K562 (cell line): ENCODE measurements around the gene CSRNP2. TPM values are rescaled to one million over a fixed set of nuclear protein-coding genes. Genes with fewer than 3 reads are reported as not detected.
A peak's percentile ranks its signal among the peaks of the same experiment; 100 is the strongest.

Source experiments
- BRD4 ChIP-seq: fragments of 200-600 bp; sonication (generic); IDR thresholded peaks from 2 replicates; pipeline ENCODE4 v1.6.1; 2017; ENCODE audit warnings: inconsistent platforms
- CEBPB ChIP-seq: fragments of 450-650 bp; IDR thresholded peaks from 2 replicates; pipeline ENCODE4 v1.6.1; 2016; ENCODE audit warnings: missing genetic modification characterization, missing compliant biosample characterization
- FOXM1 ChIP-seq, 2 experiments: fragments of 450-650 bp in 1 of 2; sonication (generic) in 1 of 2; formaldehyde crosslinking in 1 of 2; IDR thresholded peaks; 2 replicates each; pipeline versions ENCODE4 v1.6.1 to v1.9.0; 2017 to 2022; ENCODE audit warnings: low read depth in 2 of 2, mild to moderate bottlenecking in 2 of 2, missing genetic modification reagents in 1 of 2, moderate library complexity in 1 of 2
- FOXP1 ChIP-seq: sonication (generic); formaldehyde crosslinking; IDR thresholded peaks from 2 replicates; pipeline ENCODE4 v1.8.0; 2022; ENCODE audit warnings: mild to moderate bottlenecking, missing genetic modification reagents
- GATAD2A ChIP-seq: fragments of 450-650 bp; IDR thresholded peaks from 2 replicates; pipeline ENCODE4 v1.6.1; 2017
- HMGN3 ChIP-seq: IDR thresholded peaks from 2 replicates; pipeline ENCODE4 v1.6.1; 2011; ENCODE audit warnings: borderline replicate concordance, low read depth, mild to moderate bottlenecking, mixed read lengths, low read length; ENCODE audit not compliant: insufficient read length; ENCODE audit errors: extremely low read depth
- HNRNPLL ChIP-seq: fragments of 200-400 bp; formaldehyde crosslinking; IDR thresholded peaks from 2 replicates; pipeline ENCODE4 v1.6.1; 2017; ENCODE audit warnings: low read length, low read depth, mild to moderate bottlenecking; ENCODE audit not compliant: poor library complexity, severe bottlenecking
- KLF13 ChIP-seq: fragments of 450-650 bp; IDR thresholded peaks from 2 replicates; pipeline ENCODE4 v1.6.1; 2016; ENCODE audit warnings: missing genetic modification characterization, low read depth, mild to moderate bottlenecking, missing compliant biosample characterization, moderate library complexity, borderline replicate concordance
- NR2C1 ChIP-seq, 2 experiments: fragments of 450-650 bp; IDR thresholded peaks; 2 replicates each; pipeline ENCODE4 v1.6.1; 2017; ENCODE audit warnings: mild to moderate bottlenecking in 2 of 2, antibody characterized with exemption in 1 of 2, inconsistent platforms in 1 of 2, missing compliant biosample characterization in 1 of 2, missing genetic modification characterization in 1 of 2
- POLR2AphosphoS2 ChIP-seq: IDR thresholded peaks from 2 replicates; pipeline ENCODE4 v1.6.1; 2012; ENCODE audit warnings: low read length, improper control_type of control experiment
- SPI1 ChIP-seq: IDR thresholded peaks from 2 replicates; pipeline ENCODE4 v1.6.1; 2011; ENCODE audit warnings: low read depth, low read length, control low read depth, borderline replicate concordance
- SRSF1 ChIP-seq: fragments of 200-400 bp; formaldehyde crosslinking; IDR thresholded peaks from 2 replicates; pipeline ENCODE4 v1.6.1; 2017; ENCODE audit warnings: mild to moderate bottlenecking, low read depth, low read length, moderate library complexity
- XRCC5 ChIP-seq: fragments of 200-400 bp; formaldehyde crosslinking; IDR thresholded peaks from 2 replicates; pipeline ENCODE4 v1.6.1; 2017; ENCODE audit warnings: low read depth, mild to moderate bottlenecking, low read length
- ZKSCAN8 ChIP-seq: fragments of 200-800 bp; sonication (Bioruptor generic); IDR thresholded peaks from 2 replicates; pipeline ENCODE4 v1.6.1; 2016; ENCODE audit warnings: missing genetic modification characterization, missing compliant biosample characterization
- polyA plus RNA-seq, 8 experiments: library from polyadenylated mRNA; depleted of rRNA in 4 of 8; stranded (reverse) in 5 of 8; unstranded in 3 of 8; fragments of >200 nt; fragmentation: Nextera tagmentation in 2 of 8; fragmentation: Illumina TruSeq in 1 of 8; extraction: Ambion mirVana in 2 of 8; extraction: Trizol in 1 of 8; gene quantifications; 2 replicates each; pipeline versions ENCODE4 v1.2.1 to v1.2.3, GENCODE V29; 2011 to 2014; ENCODE audit warnings: inconsistent platforms in 1 of 8, missing spikeins in 1 of 8
- total RNA-seq, 7 experiments: library from RNA; depleted of rRNA in 6 of 7; stranded (reverse); fragments of >200 nt in 6 of 7; fragmentation: Illumina TruSeq in 2 of 7; extraction: Trizol in 2 of 7; gene quantifications; 2 replicates each; pipeline versions ENCODE4 v1.2.1 to v1.2.3, GENCODE V29; 2011 to 2021; ENCODE audit warnings: low replicate concordance in 1 of 7
- TF ChIP-seq, protein P1 (sequence below), 2 experiments: fragments of 200-800 bp in 1 of 2; sonication (Bioruptor generic) in 1 of 2; sonication (generic) in 1 of 2; formaldehyde crosslinking in 1 of 2; IDR thresholded peaks in 1 of 2; conservative IDR thresholded peaks in 1 of 2; 2 replicates each; pipeline versions ENCODE4 v1.5.0 to v1.6.1; 2016 to 2020; ENCODE audit warnings: missing compliant biosample characterization in 1 of 2, missing genetic modification characterization in 1 of 2, missing genetic modification reagents in 1 of 2
- TF ChIP-seq, protein P2 (sequence below): sonication (generic); formaldehyde crosslinking; IDR thresholded peaks from 2 replicates; pipeline ENCODE4 v1.5.0; 2020; ENCODE audit warnings: missing genetic modification reagents
- TF ChIP-seq, protein P3 (sequence below): fragments of 450-650 bp; IDR thresholded peaks from 2 replicates; pipeline ENCODE4 v1.6.1; 2016
- TF ChIP-seq, protein P4 (sequence below): IDR thresholded peaks from 2 replicates; pipeline ENCODE4 v1.6.1; 2011; ENCODE audit not compliant: insufficient read length; ENCODE audit errors: extremely low read depth
- TF ChIP-seq, protein P5 (sequence below): sonication (generic); formaldehyde crosslinking; IDR thresholded peaks from 2 replicates; pipeline ENCODE4 v1.8.0; 2022; ENCODE audit warnings: missing genetic modification reagents, mild to moderate bottlenecking, moderate library complexity, borderline replicate concordance

The CSRNP2 gene
- total and polyA plus RNA-seq, 9 of the 15 experiments (the other 6 are each of a cell fraction or from before 2014, with no cell fraction given), result 1.6 to 13.9 (median 5.9) TPM

DNA sequence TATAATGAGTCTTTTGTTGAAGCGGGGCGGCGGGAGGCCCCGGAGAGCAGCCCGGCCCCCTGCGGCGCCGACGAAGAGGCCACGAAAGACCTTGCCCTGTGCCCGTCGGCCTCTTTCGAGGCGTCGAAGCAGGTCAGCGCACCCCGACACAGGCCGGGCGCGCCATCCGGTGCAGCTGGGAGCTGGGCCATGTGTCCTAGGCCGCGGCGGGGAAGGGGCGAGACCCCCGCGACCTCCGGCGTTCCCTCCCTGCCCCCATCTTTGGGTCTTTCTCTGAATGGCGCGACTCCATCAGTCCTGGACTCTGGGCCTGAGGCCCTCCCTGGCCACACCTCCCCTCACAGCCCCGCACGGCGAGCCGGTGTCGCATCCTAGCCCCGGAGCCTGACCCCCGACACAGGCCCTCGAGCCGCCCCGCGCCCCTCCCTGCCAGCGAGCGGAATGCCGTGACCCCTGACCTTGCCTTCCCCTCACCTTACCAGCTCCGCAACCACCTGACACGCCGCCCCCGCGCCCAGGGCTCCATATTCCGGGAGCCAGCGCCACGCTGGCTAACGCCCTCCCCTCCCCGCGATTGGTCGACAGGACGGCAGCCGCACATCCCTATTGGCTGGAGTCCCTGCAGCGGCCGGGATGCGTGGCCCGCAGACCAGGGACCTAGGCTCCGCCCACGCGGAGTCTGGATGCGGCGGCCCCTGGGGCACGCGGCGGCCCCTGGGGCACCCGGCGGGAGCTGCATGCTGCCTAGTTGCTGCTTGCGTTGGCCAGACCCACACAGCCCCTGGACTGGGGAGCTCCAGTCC lies 57.4 kb downstream of the CSRNP2 start, which contains the start of gene SLC11A2 (continued):
- TF ChIP-seq CEBPB (tag), result no peak
- no peak for TF ChIP-seq FOXM1 (IDR thresholded peaks at IDR 0.05; ENCODE audit: low read depth)
- no peak for TF ChIP-seq FOXM1 (CRISPR knock-in tag; IDR thresholded peaks at IDR 0.05; ENCODE audit: low read depth)
- TF ChIP-seq, protein P1, sequence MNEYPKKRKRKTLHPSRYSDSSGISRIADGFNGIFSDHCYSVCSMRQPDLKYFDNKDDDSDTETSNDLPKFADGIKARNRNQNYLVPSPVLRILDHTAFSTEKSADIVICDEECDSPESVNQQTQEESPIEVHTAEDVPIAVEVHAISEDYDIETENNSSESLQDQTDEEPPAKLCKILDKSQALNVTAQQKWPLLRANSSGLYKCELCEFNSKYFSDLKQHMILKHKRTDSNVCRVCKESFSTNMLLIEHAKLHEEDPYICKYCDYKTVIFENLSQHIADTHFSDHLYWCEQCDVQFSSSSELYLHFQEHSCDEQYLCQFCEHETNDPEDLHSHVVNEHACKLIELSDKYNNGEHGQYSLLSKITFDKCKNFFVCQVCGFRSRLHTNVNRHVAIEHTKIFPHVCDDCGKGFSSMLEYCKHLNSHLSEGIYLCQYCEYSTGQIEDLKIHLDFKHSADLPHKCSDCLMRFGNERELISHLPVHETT (CRISPR knock-in tag; conservative IDR thresholded peaks at IDR 0.05 in 1 of 2, IDR thresholded peaks at IDR 0.05 in 1 of 2), result peak in 1 of 2 experiments; percentile 39; a peak in 1 of 4 replicates
- TF ChIP-seq BRD4, result no peak
- peak; percentile 79 for TF ChIP-seq FOXP1 (CRISPR knock-in tag)
- 0 out of 2 replicates have a peak, but pooled peaks have one; percentile 52 for TF ChIP-seq XRCC5
- peak; percentile 32 for TF ChIP-seq HMGN3
- TF ChIP-seq ZKSCAN8, result no peak
- peak; percentile 59; the same call in 1 of the 2 replicates for TF ChIP-seq GATAD2A
- TF ChIP-seq POLR2AphosphoS2, result no peak
- TF ChIP-seq, protein P2, sequence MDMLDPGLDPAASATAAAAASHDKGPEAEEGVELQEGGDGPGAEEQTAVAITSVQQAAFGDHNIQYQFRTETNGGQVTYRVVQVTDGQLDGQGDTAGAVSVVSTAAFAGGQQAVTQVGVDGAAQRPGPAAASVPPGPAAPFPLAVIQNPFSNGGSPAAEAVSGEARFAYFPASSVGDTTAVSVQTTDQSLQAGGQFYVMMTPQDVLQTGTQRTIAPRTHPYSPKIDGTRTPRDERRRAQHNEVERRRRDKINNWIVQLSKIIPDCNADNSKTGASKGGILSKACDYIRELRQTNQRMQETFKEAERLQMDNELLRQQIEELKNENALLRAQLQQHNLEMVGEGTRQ (CRISPR knock-in tag), result 0 out of 2 replicates have a peak, but pooled peaks have one; percentile 25
- TF ChIP-seq, protein P3, sequence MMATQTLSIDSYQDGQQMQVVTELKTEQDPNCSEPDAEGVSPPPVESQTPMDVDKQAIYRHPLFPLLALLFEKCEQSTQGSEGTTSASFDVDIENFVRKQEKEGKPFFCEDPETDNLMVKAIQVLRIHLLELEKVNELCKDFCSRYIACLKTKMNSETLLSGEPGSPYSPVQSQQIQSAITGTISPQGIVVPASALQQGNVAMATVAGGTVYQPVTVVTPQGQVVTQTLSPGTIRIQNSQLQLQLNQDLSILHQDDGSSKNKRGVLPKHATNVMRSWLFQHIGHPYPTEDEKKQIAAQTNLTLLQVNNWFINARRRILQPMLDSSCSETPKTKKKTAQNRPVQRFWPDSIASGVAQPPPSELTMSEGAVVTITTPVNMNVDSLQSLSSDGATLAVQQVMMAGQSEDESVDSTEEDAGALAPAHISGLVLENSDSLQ, result 0 out of 2 replicates have a peak, but pooled peaks have one; percentile 7
- TF ChIP-seq, protein P4, sequence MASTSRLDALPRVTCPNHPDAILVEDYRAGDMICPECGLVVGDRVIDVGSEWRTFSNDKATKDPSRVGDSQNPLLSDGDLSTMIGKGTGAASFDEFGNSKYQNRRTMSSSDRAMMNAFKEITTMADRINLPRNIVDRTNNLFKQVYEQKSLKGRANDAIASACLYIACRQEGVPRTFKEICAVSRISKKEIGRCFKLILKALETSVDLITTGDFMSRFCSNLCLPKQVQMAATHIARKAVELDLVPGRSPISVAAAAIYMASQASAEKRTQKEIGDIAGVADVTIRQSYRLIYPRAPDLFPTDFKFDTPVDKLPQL, result peak; percentile 8
- 0 out of 2 replicates have a peak, but pooled peaks have one; percentile 23 for TF ChIP-seq KLF13 (tag)
- no peak for TF ChIP-seq SRSF1
- peak; percentile 43 for TF ChIP-seq HNRNPLL
- peak; percentile 94 for TF ChIP-seq NR2C1 (IDR thresholded peaks at IDR 0.05)
- peak; percentile 94 for TF ChIP-seq NR2C1 (tag; IDR thresholded peaks at IDR 0.05)
- no peak for TF ChIP-seq SPI1
- TF ChIP-seq, protein P5, sequence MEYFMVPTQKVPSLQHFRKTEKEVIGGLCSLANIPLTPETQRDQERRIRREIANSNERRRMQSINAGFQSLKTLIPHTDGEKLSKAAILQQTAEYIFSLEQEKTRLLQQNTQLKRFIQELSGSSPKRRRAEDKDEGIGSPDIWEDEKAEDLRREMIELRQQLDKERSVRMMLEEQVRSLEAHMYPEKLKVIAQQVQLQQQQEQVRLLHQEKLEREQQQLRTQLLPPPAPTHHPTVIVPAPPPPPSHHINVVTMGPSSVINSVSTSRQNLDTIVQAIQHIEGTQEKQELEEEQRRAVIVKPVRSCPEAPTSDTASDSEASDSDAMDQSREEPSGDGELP (CRISPR knock-in tag), result peak; percentile 93
